ENCODE results near the gene APOBEC4. TPM values are rescaled to one million over a fixed set of nuclear protein-coding genes. Genes with fewer than 3 reads are reported as not detected.
A peak's percentile ranks its signal among the peaks of the same experiment; 100 is the strongest.

The APOBEC4 gene
- total and polyA plus RNA-seq, 10 of the 15 experiments (the other 5 are each of a cell fraction or from before 2014, with no cell fraction given), result 0.04 to 0.25 (median 0.06) TPM; not detected in 5

DNA sequence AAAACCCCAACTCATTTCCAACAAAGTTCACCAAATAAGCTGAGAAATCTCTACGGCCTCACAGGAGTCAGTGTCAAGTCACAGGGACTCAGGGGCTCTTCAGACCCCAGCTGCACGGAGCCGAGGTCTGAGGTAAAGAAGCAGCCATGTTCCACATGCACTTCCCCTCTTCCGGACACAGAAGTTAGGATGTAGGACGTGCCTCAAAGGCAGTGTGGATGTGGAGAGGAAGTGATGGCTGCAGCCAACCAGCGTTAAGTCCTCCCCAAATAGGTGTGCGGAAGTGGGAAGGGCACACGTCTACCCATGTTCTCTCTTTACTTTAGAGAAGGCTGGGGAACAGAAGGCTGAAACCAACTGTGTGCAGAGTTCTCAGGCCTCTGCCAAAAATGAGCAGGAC, 48.3 kb downstream of the APOBEC4 start (continued):
- TF ChIP-seq, protein P1, sequence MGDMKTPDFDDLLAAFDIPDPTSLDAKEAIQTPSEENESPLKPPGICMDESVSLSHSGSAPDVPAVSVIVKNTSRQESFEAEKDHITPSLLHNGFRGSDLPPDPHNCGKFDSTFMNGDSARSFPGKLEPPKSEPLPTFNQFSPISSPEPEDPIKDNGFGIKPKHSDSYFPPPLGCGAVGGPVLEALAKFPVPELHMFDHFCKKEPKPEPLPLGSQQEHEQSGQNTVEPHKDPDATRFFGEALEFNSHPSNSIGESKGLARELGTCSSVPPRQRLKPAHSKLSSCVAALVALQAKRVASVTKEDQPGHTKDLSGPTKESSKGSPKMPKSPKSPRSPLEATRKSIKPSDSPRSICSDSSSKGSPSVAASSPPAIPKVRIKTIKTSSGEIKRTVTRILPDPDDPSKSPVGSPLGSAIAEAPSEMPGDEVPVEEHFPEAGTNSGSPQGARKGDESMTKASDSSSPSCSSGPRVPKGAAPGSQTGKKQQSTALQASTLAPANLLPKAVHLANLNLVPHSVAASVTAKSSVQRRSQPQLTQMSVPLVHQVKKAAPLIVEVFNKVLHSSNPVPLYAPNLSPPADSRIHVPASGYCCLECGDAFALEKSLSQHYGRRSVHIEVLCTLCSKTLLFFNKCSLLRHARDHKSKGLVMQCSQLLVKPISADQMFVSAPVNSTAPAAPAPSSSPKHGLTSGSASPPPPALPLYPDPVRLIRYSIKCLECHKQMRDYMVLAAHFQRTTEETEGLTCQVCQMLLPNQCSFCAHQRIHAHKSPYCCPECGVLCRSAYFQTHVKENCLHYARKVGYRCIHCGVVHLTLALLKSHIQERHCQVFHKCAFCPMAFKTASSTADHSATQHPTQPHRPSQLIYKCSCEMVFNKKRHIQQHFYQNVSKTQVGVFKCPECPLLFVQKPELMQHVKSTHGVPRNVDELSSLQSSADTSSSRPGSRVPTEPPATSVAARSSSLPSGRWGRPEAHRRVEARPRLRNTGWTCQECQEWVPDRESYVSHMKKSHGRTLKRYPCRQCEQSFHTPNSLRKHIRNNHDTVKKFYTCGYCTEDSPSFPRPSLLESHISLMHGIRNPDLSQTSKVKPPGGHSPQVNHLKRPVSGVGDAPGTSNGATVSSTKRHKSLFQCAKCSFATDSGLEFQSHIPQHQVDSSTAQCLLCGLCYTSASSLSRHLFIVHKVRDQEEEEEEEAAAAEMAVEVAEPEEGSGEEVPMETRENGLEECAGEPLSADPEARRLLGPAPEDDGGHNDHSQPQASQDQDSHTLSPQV (IDR thresholded peaks at IDR 0.05), result peak; percentile 62
- TF ChIP-seq SP1 (IDR thresholded peaks at IDR 0.05; ENCODE audit: low read depth, low read length) (no peak), SPI1 (IDR thresholded peaks at IDR 0.05; ENCODE audit: borderline replicate concordance, insufficient read depth, low read depth, low read length) (peak; percentile 86; the same call in 1 of the 2 replicates), BHLHE40 (IDR thresholded peaks at IDR 0.05; ENCODE audit: borderline replicate concordance in 1 of 2, low read depth in 2 of 2, low read length in 1 of 2) (peak in 1 of 2 experiments; percentile 52; a peak in 2 of 4 replicates), HDAC2 (IDR thresholded peaks at IDR 0.05) (no peak), MTA3 (IDR thresholded peaks at IDR 0.05; ENCODE audit: borderline replicate concordance, low read length) (peak; percentile 30; the same call in 1 of the 2 replicates), TCF12 (IDR thresholded peaks at IDR 0.05; ENCODE audit: low read depth, low read length) (no peak), ZNF207 (IDR thresholded peaks at IDR 0.05; ENCODE audit: borderline replicate concordance) (0 out of 2 replicates have a peak, but pooled peaks have one; percentile 9), LARP7 (IDR thresholded peaks at IDR 0.05) (0 out of 2 replicates have a peak, but pooled peaks have one; percentile 28), SIX5 (IDR thresholded peaks at IDR 0.05; ENCODE audit: low read depth, low read length, severe bottlenecking) (no peak), NFYB (IDR thresholded peaks at IDR 0.05; ENCODE audit: insufficient read depth, low read depth, low read length) (peak; percentile 65; the same call in 1 of the 2 replicates), FOXM1 (IDR thresholded peaks at IDR 0.05; ENCODE audit: low read depth, low read length) (no peak), ESRRA (IDR thresholded peaks at IDR 0.05; ENCODE audit: low read length) (no peak), EGR1 (IDR thresholded peaks at IDR 0.05; ENCODE audit: borderline replicate concordance in 1 of 2, low read depth in 2 of 2, low read length in 2 of 2) (peak in 1 of 2 experiments; percentile 5; a peak in 1 of 3 replicates), JUND (IDR thresholded peaks at IDR 0.05; ENCODE audit: low read depth, low read length) (no peak), IKZF2 (IDR thresholded peaks at IDR 0.05) (peak in 1 of 2 experiments; percentile 4; a peak in 2 of 4 replicates), PML (IDR thresholded peaks at IDR 0.05; ENCODE audit: low read length) (0 out of 2 replicates have a peak, but pooled peaks have one; percentile 6)
- TF ChIP-seq, protein P2, sequence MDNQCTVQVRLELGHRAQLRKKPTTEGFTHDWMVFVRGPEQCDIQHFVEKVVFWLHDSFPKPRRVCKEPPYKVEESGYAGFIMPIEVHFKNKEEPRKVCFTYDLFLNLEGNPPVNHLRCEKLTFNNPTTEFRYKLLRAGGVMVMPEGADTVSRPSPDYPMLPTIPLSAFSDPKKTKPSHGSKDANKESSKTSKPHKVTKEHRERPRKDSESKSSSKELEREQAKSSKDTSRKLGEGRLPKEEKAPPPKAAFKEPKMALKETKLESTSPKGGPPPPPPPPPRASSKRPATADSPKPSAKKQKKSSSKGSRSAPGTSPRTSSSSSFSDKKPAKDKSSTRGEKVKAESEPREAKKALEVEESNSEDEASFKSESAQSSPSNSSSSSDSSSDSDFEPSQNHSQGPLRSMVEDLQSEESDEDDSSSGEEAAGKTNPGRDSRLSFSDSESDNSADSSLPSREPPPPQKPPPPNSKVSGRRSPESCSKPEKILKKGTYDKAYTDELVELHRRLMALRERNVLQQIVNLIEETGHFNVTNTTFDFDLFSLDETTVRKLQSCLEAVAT (IDR thresholded peaks at IDR 0.05), result peak; percentile 23; the same call in 1 of the 2 replicates
- TF ChIP-seq, protein P3, sequence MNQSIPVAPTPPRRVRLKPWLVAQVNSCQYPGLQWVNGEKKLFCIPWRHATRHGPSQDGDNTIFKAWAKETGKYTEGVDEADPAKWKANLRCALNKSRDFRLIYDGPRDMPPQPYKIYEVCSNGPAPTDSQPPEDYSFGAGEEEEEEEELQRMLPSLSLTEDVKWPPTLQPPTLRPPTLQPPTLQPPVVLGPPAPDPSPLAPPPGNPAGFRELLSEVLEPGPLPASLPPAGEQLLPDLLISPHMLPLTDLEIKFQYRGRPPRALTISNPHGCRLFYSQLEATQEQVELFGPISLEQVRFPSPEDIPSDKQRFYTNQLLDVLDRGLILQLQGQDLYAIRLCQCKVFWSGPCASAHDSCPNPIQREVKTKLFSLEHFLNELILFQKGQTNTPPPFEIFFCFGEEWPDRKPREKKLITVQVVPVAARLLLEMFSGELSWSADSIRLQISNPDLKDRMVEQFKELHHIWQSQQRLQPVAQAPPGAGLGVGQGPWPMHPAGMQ (IDR thresholded peaks at IDR 0.05; ENCODE audit: borderline replicate concordance), result no peak
